AG09309 (cell line): ENCODE measurements around the gene SDK1.

ENCODE experiments used
- DNase-seq: peaks from one replicate; pipeline ENCODE4 v3.0.0-alpha.2; 2010; ENCODE audit warnings: low read depth
- H3K4me3 ChIP-seq: 2 replicates; pipeline ENCODE4 v1.5.1; 2011; ENCODE audit warnings: mild to moderate bottlenecking, low read depth, low read length, moderate library complexity; ENCODE audit not compliant: control insufficient read depth
- TF ChIP-seq, protein P1 (sequence below): IDR thresholded peaks from 2 replicates; pipeline ENCODE4 v1.5.1; 2011; ENCODE audit warnings: mild to moderate bottlenecking, low read depth, low read length, inconsistent platforms; ENCODE audit not compliant: insufficient read depth, control insufficient read depth; ENCODE audit errors: missing control alignments

SDK1 gene

DNA sequence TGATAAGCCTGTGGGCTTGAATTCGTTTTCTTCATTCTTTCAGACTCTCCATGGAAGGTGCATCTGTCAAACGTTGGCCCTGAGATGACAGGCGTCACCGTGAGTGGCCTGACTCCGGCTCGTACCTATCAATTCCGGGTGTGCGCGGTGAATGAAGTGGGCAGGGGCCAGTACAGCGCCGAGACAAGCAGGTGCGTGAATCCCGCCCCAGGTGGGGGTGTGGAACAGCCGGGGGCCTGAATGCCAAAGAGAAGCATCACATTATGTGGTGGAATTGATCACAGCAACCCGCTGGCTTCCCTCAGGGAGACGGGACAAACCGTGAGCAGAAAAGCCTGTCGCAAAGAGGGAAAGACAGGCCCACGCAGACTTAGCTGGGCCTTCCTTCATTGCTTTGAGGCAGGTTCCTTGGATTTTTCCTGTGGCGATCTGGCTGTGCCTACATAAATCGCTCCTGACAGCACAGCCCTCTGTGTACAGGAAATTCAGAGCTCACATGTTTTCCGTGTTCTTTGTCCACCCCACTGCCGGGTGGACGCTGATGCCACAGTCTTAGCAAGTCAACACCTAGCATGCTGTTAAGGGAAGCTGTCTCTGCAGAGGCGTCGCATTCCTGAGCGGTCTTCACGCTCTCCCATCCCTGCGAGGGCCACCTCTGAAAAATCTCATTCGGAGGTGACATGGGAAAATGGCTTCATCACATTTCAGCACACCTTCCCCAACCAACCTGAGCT lies 710.0 kb downstream of the SDK1 start:
- DNase-seq = no peak
- TF ChIP-seq, protein P1, sequence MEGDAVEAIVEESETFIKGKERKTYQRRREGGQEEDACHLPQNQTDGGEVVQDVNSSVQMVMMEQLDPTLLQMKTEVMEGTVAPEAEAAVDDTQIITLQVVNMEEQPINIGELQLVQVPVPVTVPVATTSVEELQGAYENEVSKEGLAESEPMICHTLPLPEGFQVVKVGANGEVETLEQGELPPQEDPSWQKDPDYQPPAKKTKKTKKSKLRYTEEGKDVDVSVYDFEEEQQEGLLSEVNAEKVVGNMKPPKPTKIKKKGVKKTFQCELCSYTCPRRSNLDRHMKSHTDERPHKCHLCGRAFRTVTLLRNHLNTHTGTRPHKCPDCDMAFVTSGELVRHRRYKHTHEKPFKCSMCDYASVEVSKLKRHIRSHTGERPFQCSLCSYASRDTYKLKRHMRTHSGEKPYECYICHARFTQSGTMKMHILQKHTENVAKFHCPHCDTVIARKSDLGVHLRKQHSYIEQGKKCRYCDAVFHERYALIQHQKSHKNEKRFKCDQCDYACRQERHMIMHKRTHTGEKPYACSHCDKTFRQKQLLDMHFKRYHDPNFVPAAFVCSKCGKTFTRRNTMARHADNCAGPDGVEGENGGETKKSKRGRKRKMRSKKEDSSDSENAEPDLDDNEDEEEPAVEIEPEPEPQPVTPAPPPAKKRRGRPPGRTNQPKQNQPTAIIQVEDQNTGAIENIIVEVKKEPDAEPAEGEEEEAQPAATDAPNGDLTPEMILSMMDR = no peak
- no peak overlapping the region for H3K4me3 ChIP-seq

- TF ChIP-seq, protein P1 = no peak
- no peak overlapping the region for H3K4me3 ChIP-seq
- no peak for DNase-seq
Observed at GRCh38 chr7:4013793-4014192, 712.7 kb downstream of the SDK1 start.

DNA sequence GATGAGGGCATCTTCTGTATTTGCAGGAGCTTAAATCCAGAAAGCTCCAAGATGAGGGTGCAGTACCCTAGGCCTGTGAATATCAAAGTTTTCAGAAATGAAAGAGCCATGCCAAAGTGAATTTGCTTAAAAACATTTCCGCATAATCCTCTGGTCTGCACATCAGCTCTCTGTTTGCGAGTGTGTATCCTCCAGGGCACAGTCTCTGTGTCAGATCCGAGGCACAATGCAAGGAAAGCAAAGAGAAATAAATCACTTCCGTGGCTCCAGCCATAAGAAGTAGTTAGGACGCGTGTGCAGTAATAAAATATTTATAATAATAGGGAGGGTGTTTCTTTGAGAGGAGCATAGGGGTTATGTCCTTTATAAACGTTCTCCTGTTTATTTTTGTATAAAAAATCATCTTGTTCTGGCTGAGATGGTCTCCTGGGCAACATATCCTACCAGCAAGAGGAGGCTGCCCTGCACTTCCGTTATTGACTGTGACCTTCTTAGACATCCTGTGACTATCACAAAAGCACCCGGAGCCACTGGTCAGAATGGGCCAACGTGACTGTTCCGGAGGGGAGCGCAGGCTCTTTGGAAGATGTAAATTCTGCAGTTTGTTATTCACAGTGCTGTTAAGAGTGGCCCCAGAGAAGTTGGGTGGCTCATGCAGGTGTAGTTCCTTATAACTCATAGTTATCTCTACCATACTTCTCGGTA lies 713.4 kb downstream of the SDK1 start:
- TF ChIP-seq, protein P1 = no peak
- H3K4me3 ChIP-seq = no peak overlapping the region
- no peak for DNase-seq

GRCh38 chr7:4015371-4015770 lies 714.3 kb downstream of the SDK1 start:
- no peak for DNase-seq
- TF ChIP-seq, protein P1 = no peak
- no peak overlapping the region for H3K4me3 ChIP-seq

- no peak for DNase-seq
- no peak overlapping the region for H3K4me3 ChIP-seq
- TF ChIP-seq, protein P1 = no peak
Observed at GRCh38 chr7:4015996-4016395, 714.9 kb downstream of the SDK1 start.

DNA sequence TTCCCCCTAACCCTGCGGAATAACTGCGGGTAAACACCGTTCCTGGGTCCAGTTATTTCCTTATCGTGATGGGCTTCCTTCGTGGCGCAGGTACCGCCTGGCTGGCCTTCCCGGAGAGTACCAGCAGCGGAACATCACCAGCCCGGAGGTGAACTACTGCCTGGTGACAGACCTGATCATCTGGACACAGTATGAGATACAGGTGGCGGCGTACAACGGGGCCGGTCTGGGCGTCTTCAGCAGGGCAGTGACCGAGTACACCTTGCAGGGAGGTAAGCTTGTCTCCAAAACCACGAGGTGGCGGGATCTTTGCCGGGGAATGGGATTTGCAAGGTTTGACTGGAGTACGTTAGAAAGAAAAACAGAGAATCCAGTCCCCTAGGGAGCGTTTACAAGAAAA lies 716.0 kb downstream of the SDK1 start:
- no peak overlapping the region for H3K4me3 ChIP-seq
- TF ChIP-seq, protein P1 = no peak
- DNase-seq = no peak
